Fibroblast of the aortic adventitia (primary cell): ENCODE data around the gene CDC42EP3. TPM values are rescaled to one million over a fixed set of nuclear protein-coding genes. Genes with fewer than 3 reads are reported as not detected.

Source experiments
- DNase-seq: peaks from one replicate; pipeline ENCODE4 v3.0.0-alpha.2; 2010; ENCODE audit warnings: low read depth
- H3K4me3 ChIP-seq: 2 replicates; pipeline ENCODE4 v1.5.1; 2011; ENCODE audit warnings: low read depth, mild to moderate bottlenecking, control low read depth, low read length, moderate library complexity
- CTCF ChIP-seq: IDR thresholded peaks from 2 replicates; pipeline ENCODE4 v1.5.1; 2011; ENCODE audit warnings: mild to moderate bottlenecking, low read length, control low read depth, inconsistent platforms; ENCODE audit not compliant: insufficient read depth
- total RNA-seq: library from RNA; depleted of rRNA; stranded (reverse); fragments of >200 nt; gene quantifications from 2 replicates; pipeline ENCODE4 v1.2.3, GENCODE V29; 2012; ENCODE audit warnings: low replicate concordance

The CDC42EP3 gene
- total RNA-seq, 1 donor: 34.7 TPM

DNA sequence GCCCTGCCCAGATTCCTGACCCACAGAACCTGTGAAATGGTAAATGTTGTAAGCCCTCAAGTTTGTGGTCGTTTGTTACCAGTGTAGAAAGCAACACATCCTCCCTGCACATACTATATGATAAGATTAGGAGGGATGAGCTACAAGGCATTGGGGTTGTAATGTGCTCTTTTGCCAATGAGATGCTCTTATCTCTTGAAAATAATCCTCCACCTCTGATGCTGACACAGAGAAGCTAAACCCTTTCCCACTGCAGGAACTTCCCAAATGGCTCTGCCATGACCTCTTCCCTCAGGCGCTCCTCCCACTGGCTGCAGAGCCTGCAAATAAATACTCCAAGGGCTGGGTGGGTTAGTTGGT, 23.5 kb downstream of the CDC42EP3 start:
- H3K4me3 ChIP-seq: no peak overlapping the region
- DNase-seq: peak; percentile 27
- no peak for TF ChIP-seq CTCF

- H3K4me3 ChIP-seq: no peak overlapping the region
- no peak for DNase-seq
- no peak for TF ChIP-seq CTCF
Measured at GRCh38 chr2:37645836-37646235, 25.6 kb downstream of the CDC42EP3 start.

DNA sequence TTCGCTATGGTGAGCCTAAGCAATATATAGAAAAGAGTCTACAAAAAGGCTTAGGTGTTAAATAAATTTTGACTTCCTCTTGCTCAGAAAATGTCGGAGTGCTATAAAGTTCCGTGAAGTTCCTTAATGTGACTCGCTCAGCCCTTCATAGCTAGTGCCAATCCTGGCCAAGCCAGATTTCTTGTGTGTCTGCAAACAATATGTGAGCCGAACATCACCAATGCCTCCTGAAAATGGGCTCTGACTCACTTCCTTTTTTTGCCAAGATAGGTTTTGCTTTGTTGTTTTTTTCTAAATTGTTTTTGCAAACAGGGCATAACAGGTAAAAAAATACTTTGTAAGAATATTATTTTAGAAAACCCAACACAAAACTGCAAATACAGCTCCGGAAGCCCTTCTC, 26.1 kb downstream of the CDC42EP3 start:
- TF ChIP-seq CTCF: no peak
- H3K4me3 ChIP-seq: no peak overlapping the region
- peak; percentile 76 for DNase-seq

DNA sequence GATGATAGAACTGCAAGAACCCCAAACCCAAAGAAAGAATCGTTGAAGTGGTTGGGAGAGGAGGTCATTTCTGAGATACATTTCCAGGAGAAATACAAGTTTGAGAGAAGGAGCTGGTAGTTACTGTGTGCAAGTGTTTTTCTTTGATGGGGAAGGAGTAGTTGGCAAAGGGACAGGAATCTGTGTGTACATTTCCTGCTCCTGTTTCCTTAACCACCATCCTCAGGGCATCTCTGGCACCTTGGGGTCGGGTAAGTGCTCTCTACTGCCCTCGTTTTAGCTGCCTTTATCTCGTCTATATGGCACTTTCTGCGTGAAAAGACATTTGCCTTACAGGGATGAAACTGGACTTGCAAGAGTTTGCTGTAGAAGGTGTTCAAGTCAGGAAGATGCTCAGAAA, 27.3 kb downstream of the CDC42EP3 start:
- TF ChIP-seq CTCF: no peak
- DNase-seq: no peak

GRCh38 chr2:37643730-37644078, 27.7 kb downstream of the CDC42EP3 start:
- no peak overlapping the region for H3K4me3 ChIP-seq
- TF ChIP-seq CTCF: no peak
- DNase-seq: no peak

More for the DNA sequence above, 27.3 kb downstream of the CDC42EP3 start:
- H3K4me3 ChIP-seq: no peak overlapping the region

- no peak overlapping the region for H3K4me3 ChIP-seq
- TF ChIP-seq CTCF: no peak
- no peak for DNase-seq
Measured at GRCh38 chr2:37642907-37643729, 28.3 kb downstream of the CDC42EP3 start.
